BJ (cell line): ENCODE results near the gene VWA2. TPM values are rescaled to one million over a fixed set of nuclear protein-coding genes. Genes with fewer than 3 reads are reported as not detected.

Source experiments
- CTCF ChIA-PET: fragments of 350-600 bp; formaldehyde crosslinking; extraction: SDS; loops from one replicate; lab custom pipeline; 2021; ENCODE audit warnings: antibody characterized with exemption, inconsistent platforms; lab: Yijun Ruan, JAX
- POLR2A ChIA-PET: fragments of 300-600 bp; sonication (Branson Sonifier 250); formaldehyde crosslinking; extraction: SDS; loops from one replicate; lab custom pipeline; 2021; ENCODE audit warnings: antibody characterized with exemption; lab: Charles Lee
- DNase-seq: peaks from one replicate; pipeline ENCODE4 v3.0.0-alpha.2; 2011; ENCODE audit warnings: low read depth
- H3K27me3 ChIP-seq: 2 replicates; pipeline ENCODE4 v1.6.0; 2011; ENCODE audit warnings: low read length; ENCODE audit not compliant: control insufficient read depth, insufficient read depth
- H3K36me3 ChIP-seq: 2 replicates; pipeline ENCODE4 v1.5.1; 2011; ENCODE audit warnings: low read length; ENCODE audit not compliant: control insufficient read depth, insufficient read depth
- H3K4me3 ChIP-seq: 2 replicates; pipeline ENCODE4 v1.5.1; 2011; ENCODE audit warnings: low read depth, mild to moderate bottlenecking, control low read depth, low read length
- polyA plus RNA-seq: library from polyadenylated mRNA; depleted of rRNA; stranded (reverse); fragments of >200 nt; gene quantifications from 2 replicates; pipeline ENCODE4 v1.2.3, GENCODE V29; 2011
- TF ChIP-seq, protein P1 (sequence below): IDR thresholded peaks from 2 replicates; pipeline ENCODE4 v1.5.1; 2011; ENCODE audit warnings: low read depth, mild to moderate bottlenecking, control low read depth, inconsistent platforms, low read length, moderate library complexity; ENCODE audit not compliant: insufficient read depth

VWA2 gene
- polyA plus RNA-seq, 1 experiment = 0.07 TPM

DNA sequence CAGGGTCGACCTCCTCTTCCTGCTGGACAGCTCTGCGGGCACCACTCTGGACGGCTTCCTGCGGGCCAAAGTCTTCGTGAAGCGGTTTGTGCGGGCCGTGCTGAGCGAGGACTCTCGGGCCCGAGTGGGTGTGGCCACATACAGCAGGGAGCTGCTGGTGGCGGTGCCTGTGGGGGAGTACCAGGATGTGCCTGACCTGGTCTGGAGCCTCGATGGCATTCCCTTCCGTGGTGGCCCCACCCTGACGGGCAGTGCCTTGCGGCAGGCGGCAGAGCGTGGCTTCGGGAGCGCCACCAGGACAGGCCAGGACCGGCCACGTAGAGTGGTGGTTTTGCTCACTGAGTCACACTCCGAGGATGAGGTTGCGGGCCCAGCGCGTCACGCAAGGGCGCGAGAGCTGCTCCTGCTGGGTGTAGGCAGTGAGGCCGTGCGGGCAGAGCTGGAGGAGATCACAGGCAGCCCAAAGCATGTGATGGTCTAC, 46.9 kb downstream of the VWA2 start:
- ChIA-PET POLR2A (no interaction called here), CTCF (interaction anchor here (2.4 to 2.8 kb wide), 2 partner anchors 8 to 18 kb away, joined by 7 to 14 read pairs; no protein-coding TSS in a partner anchor)
- Histone ChIP-seq H3K27me3 (peaks cover 3% of the 10 kb centered on the region), H3K4me3 (no peak overlapping the region), H3K36me3 (no peaks in the 10 kb centered on the region)
- no peak for DNase-seq
- TF ChIP-seq, protein P1, sequence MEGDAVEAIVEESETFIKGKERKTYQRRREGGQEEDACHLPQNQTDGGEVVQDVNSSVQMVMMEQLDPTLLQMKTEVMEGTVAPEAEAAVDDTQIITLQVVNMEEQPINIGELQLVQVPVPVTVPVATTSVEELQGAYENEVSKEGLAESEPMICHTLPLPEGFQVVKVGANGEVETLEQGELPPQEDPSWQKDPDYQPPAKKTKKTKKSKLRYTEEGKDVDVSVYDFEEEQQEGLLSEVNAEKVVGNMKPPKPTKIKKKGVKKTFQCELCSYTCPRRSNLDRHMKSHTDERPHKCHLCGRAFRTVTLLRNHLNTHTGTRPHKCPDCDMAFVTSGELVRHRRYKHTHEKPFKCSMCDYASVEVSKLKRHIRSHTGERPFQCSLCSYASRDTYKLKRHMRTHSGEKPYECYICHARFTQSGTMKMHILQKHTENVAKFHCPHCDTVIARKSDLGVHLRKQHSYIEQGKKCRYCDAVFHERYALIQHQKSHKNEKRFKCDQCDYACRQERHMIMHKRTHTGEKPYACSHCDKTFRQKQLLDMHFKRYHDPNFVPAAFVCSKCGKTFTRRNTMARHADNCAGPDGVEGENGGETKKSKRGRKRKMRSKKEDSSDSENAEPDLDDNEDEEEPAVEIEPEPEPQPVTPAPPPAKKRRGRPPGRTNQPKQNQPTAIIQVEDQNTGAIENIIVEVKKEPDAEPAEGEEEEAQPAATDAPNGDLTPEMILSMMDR = no peak

DNA sequence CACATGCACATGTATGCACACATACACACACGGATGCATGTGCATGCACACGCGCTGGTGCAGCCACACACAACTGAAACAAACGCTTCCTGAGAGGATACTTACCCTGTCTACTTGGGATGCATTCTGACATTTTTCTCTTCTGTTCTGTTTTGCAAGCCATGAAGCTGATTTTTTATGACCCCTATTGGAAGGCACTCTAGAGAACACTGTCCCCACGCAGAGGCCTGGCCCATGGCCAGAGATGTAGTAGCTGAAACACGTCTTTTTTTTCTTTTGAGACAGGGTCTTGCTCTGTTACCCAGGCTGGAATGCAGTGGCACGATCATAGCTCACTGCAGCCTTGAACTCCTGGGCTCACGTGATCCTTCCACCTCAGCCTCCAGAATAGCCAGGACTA, 47.9 kb downstream of the VWA2 start:
- Histone ChIP-seq H3K36me3 (no peaks in the 10 kb centered on the region), H3K27me3 (peaks cover 3% of the 10 kb centered on the region), H3K4me3 (no peak overlapping the region)
- POLR2A ChIA-PET = no interaction called here
- CTCF ChIA-PET = interaction anchor here (1.1 to 2.8 kb wide), 3 partner anchors 9 to 113 kb away, joined by 3 to 14 read pairs (median 7); no protein-coding TSS in a partner anchor
- DNase-seq = no peak
- TF ChIP-seq, protein P1 = no peak

DNA sequence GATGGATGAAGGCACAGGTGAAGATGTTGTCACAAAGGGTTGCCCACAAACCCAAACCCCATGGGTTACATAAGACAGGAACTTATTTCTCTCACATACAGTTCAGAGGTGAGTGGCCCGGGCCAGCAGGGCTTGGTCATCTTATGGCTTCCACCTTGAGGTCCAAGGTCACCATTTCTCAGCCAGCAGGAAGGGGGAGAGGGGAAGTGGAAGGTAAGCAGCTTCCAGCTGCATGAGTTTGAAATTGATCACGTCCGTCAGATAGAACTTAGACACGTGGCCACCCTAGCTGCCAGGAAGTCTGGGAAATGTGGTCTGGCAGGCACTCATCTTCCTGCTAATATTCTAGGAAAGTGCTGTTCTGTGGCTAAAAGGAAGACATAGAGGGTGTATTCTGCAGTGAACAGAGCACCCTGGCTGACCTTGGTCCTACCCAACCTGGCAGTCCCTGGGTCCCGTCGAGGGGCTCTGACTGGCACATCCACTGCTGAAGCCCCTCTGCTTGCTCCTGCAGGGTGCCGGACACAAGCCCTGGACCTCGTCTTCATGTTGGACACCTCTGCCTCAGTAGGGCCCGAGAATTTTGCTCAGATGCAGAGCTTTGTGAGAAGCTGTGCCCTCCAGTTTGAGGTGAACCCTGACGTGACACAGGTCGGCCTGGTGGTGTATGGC, 49.5 kb downstream of the VWA2 start:
- Histone ChIP-seq H3K27me3 (no peaks in the 10 kb centered on the region; the same call in none of the 2 replicates), H3K4me3 (no peak overlapping the region), H3K36me3 (no peaks in the 10 kb centered on the region)
- ChIA-PET CTCF (interaction anchor here (2.4 to 2.8 kb wide), 3 partner anchors 11 to 15 kb away, joined by 7 to 14 read pairs (median 7); no protein-coding TSS in a partner anchor), POLR2A (no interaction called here)
- TF ChIP-seq, protein P1 = no peak
- no peak for DNase-seq

DNA sequence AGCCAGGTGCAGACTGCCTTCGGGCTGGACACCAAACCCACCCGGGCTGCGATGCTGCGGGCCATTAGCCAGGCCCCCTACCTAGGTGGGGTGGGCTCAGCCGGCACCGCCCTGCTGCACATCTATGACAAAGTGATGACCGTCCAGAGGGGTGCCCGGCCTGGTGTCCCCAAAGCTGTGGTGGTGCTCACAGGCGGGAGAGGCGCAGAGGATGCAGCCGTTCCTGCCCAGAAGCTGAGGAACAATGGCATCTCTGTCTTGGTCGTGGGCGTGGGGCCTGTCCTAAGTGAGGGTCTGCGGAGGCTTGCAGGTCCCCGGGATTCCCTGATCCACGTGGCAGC, 50.0 kb downstream of the VWA2 start:
- CTCF ChIA-PET = interaction anchor here (2.5 to 2.8 kb wide), 2 partner anchors 11 to 15 kb away, joined by 7 read pairs; no protein-coding TSS in a partner anchor

DNA sequence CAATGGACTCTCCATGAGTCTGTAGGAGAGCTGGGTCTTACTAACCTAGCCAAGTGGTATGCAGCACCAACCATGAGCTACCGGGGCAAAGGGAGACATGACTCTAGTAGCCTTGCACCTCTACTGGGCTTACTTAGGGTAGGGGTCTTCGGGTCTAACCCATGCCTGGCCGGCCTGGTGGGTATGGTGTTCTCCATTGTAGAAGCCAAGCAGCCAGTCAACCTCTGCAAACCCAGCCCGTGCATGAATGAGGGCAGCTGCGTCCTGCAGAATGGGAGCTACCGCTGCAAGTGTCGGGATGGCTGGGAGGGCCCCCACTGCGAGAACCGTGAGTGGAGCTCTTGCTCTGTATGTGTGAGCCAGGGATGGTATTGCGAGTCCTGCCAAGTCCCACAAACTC, 51.0 kb downstream of the VWA2 start:
- POLR2A ChIA-PET = no interaction called here

More for the DNA sequence above, 50.0 kb downstream of the VWA2 start:
- POLR2A ChIA-PET = no interaction called here
- DNase-seq = no peak
- no peaks in the 10 kb centered on the region for H3K36me3 ChIP-seq
- no peak overlapping the region for H3K4me3 ChIP-seq
- H3K27me3 ChIP-seq = no peaks in the 10 kb centered on the region; the same call in none of the 2 replicates
- TF ChIP-seq, protein P1 = no peak

More for the DNA sequence above, 51.0 kb downstream of the VWA2 start:
- H3K36me3 ChIP-seq = no peaks in the 10 kb centered on the region
- TF ChIP-seq, protein P1 = no peak
- H3K27me3 ChIP-seq = no peaks in the 10 kb centered on the region; the same call in none of the 2 replicates
- H3K4me3 ChIP-seq = no peak overlapping the region
- CTCF ChIA-PET = interaction anchor here (2.5 kb wide), 1 partner anchor 14 kb away, joined by 7 read pairs; no protein-coding TSS in a partner anchor
- DNase-seq = no peak
